Rectal smooth muscle tissue (tissue), 1 donor: ENCODE measurements around the gene SMAD9.
"Not testable (repeated sequence)": the region's sequence is repeated elsewhere in the genome, so short reads cannot be mapped to it uniquely, and the experiment has no call there.

ENCODE experiments used
- H3K27ac ChIP-seq: one replicate; pipeline ENCODE4 v1.7.0; 2013; ENCODE audit warnings: low read depth, low read length, inconsistent platforms
- H3K27me3 ChIP-seq: one replicate; pipeline ENCODE4 v1.7.0; 2013; ENCODE audit warnings: low read length; ENCODE audit not compliant: control insufficient read depth, insufficient read depth
- H3K36me3 ChIP-seq: one replicate; pipeline ENCODE4 v1.7.0; 2013; ENCODE audit warnings: low read length; ENCODE audit not compliant: control insufficient read depth, insufficient read depth
- H3K4me1 ChIP-seq: one replicate; pipeline ENCODE4 v1.7.0; 2013; ENCODE audit warnings: low read length; ENCODE audit not compliant: control insufficient read depth, insufficient read depth
- H3K4me3 ChIP-seq: one replicate; pipeline ENCODE4 v1.7.0; 2013; ENCODE audit warnings: low read length
- H3K9ac ChIP-seq: one replicate; pipeline ENCODE4 v1.7.0; 2013; ENCODE audit warnings: low read length

The SMAD9 gene

GRCh38 chr13:36905944-36906343 lies 14.1 kb downstream of the SMAD9 start:
- no peak overlapping the region for H3K27ac ChIP-seq
- no peak overlapping the region for H3K9ac ChIP-seq
- H3K4me1 ChIP-seq: no peaks in the 10 kb centered on the region
- H3K27me3 ChIP-seq: no peaks in the 10 kb centered on the region
- H3K36me3 ChIP-seq: no peaks in the 10 kb centered on the region
- no peak overlapping the region for H3K4me3 ChIP-seq

DNA sequence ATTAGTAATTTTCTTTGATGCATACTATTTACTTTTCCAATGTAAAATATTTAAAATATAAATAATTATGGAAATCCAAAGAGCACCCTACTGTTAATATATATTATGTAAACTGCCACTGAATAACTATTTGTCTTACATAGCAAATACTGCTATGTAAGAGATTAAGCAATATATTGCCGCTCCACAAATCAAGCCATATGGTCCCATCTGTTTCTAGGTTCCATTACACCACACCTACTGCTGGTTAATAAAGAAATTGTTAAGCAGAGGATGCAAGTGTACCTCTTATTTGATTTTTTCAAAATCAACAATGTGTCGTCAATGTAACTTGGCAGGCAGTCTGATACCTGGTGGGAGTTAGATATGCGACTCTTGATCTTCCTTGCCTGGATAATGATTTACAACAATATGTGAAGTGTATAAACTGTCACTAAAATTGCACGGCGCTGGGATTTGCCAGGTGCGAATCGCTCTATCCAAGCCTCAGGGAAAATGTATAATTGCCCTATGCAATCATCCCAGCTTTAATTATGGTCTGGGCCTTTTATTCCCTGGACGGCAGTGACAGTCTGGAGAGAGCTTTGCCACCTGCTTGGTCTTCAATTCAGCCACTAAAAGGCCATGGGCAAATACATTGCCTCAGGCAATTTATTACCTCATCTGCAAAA lies 16.0 kb downstream of the SMAD9 start:
- Histone ChIP-seq H3K4me3 (no peak overlapping the region), H3K4me1 (no peaks in the 10 kb centered on the region), H3K27ac (no peak overlapping the region), H3K36me3 (no peaks in the 10 kb centered on the region), H3K9ac (no peak overlapping the region), H3K27me3 (no peaks in the 10 kb centered on the region)

DNA sequence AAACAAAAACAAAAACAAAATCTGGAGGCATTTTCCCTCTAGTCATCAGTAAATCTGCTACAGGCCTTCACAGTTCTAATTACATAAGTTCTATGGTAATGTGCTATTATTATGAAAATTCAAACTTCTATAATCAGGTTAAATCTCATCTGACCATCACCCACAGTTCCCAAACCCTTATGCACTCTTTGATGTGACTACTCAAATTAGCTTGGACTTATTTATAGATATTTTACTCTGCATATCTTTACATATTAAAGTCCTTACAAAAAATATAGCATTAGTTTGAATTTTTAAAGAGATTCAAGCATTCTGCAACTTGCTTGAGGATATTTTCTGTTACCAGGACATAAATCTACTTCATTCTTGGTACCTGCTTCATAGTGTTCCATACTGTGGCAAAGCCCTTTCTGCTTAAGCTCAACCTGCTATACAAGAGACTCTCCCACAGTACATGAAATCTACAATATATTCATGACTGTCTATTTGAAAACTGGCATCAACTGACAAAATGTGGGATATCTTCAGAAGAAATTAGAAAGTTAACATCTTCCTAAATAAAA lies 22.9 kb downstream of the SMAD9 start:
- no peak overlapping the region for H3K27ac ChIP-seq
- no peaks in the 10 kb centered on the region for H3K27me3 ChIP-seq
- H3K36me3 ChIP-seq: no peaks in the 10 kb centered on the region
- no peak overlapping the region for H3K9ac ChIP-seq
- peaks cover under 1% of the 10 kb centered on the region for H3K4me1 ChIP-seq
- H3K4me3 ChIP-seq: no peak overlapping the region

DNA sequence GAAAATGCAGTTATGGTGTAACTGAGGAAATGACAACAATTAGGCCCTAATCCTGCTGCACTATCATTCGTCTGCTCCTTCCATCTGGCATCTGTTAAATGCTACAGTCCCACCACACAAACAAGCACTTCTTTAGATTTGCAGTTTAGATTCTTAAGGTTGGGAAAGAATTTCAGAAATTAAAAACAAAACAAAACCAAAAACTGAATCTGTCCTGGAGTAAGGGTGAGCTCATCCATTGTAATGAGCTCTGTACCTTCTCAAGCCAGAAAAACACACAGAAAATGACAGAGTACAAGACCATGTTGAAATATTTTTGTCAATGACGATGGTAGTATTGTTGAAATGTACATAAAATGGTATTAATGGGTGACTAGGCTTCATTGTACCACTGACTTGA lies 28.3 kb downstream of the SMAD9 start:
- H3K27me3 ChIP-seq: no peaks in the 10 kb centered on the region
- no peaks in the 10 kb centered on the region for H3K36me3 ChIP-seq
- no peak overlapping the region for H3K9ac ChIP-seq
- H3K4me1 ChIP-seq: peaks cover 15% of the 10 kb centered on the region
- H3K4me3 ChIP-seq: no peak overlapping the region
- H3K27ac ChIP-seq: peak overlapping the region; percentile 55

DNA sequence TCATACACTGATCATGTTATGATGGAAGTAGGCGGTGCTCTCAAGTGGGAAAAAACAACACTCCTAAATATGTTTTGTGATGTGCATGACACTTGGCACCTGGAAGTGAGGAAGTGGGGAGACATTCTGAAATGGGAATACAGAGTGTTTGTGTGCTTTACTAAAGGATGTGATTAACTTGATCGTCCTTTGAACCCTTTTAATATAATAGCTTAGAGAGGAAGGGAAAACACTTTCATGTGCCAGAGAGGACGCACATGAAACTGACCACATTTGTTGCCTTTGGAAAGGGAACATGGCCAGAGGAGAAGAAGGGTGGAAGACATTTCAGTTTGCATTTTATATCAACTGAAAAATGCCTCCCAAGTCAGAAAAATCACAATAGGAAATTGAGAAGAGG lies 31.4 kb downstream of the SMAD9 start:
- no peak overlapping the region for H3K27ac ChIP-seq
- H3K27me3 ChIP-seq: no peaks in the 10 kb centered on the region
- H3K4me1 ChIP-seq: peaks cover 15% of the 10 kb centered on the region
- H3K36me3 ChIP-seq: no peaks in the 10 kb centered on the region
- H3K9ac ChIP-seq: no peak overlapping the region
- H3K4me3 ChIP-seq: no peak overlapping the region

GRCh38 chr13:36887758-36888521 lies 32.1 kb downstream of the SMAD9 start:
- H3K4me1 ChIP-seq: peaks cover 15% of the 10 kb centered on the region
- no peak overlapping the region for H3K4me3 ChIP-seq
- no peak overlapping the region for H3K9ac ChIP-seq
- H3K36me3 ChIP-seq: no peaks in the 10 kb centered on the region
- H3K27me3 ChIP-seq: no peaks in the 10 kb centered on the region
- H3K27ac ChIP-seq: no peak overlapping the region

DNA sequence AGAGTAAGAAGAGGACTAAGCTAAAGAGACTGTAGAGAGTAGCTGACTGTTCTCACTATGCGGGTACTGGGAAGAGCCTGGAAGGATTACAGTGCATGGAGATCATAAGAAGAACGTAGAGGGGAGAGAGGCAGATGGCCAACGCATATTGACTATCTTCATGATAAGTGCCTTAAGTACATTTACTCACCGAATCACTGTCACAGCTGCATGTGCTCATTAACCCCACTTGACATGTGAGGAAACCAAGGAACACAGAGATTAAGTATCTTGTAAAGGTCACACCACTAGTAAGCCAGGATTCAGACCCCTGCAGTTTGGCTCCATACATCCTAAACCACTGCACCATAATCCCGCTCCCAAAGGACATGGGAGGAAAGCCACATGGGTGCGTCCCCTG lies 34.1 kb downstream of the SMAD9 start:
- Histone ChIP-seq H3K27me3 (no peaks in the 10 kb centered on the region), H3K9ac (no peak overlapping the region), H3K27ac (no peak overlapping the region), H3K36me3 (no peaks in the 10 kb centered on the region), H3K4me1 (peaks cover 5% of the 10 kb centered on the region), H3K4me3 (no peak overlapping the region)

GRCh38 chr13:36884235-36884634 lies 35.8 kb downstream of the SMAD9 start:
- Histone ChIP-seq H3K27ac (no peak overlapping the region), H3K4me1 (peaks cover 5% of the 10 kb centered on the region), H3K9ac (no peak overlapping the region), H3K36me3 (no peaks in the 10 kb centered on the region), H3K4me3 (no peak overlapping the region), H3K27me3 (no peaks in the 10 kb centered on the region)

GRCh38 chr13:36883824-36884223 lies 36.2 kb downstream of the SMAD9 start:
- no peak overlapping the region for H3K9ac ChIP-seq
- H3K27me3 ChIP-seq: no peaks in the 10 kb centered on the region
- no peaks in the 10 kb centered on the region for H3K36me3 ChIP-seq
- H3K4me3 ChIP-seq: no peak overlapping the region
- peaks cover 5% of the 10 kb centered on the region for H3K4me1 ChIP-seq
- H3K27ac ChIP-seq: no peak overlapping the region

DNA sequence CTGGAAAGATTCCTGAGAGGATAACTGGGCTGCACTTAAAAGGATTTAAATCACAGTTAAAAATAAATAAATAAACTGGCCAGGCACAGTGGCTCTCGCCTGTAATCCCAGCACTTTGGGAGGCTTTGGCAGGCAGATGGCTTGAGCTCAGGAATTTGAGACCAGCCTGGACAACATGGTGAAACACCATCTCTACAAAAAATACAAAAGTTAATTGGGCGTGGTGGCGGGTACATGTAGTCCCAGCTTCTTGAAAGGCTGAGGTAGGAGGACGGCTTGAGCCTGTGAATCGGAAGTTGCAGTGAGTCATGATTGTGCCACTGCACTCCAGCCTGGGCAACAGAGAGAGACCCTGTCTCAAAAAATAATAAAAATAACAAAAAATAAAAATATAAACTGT lies 36.6 kb downstream of the SMAD9 start:
- not testable (repeated sequence) for H3K36me3 ChIP-seq, H3K27ac ChIP-seq, H3K27me3 ChIP-seq, H3K4me1 ChIP-seq, H3K9ac ChIP-seq, H3K4me3 ChIP-seq

DNA sequence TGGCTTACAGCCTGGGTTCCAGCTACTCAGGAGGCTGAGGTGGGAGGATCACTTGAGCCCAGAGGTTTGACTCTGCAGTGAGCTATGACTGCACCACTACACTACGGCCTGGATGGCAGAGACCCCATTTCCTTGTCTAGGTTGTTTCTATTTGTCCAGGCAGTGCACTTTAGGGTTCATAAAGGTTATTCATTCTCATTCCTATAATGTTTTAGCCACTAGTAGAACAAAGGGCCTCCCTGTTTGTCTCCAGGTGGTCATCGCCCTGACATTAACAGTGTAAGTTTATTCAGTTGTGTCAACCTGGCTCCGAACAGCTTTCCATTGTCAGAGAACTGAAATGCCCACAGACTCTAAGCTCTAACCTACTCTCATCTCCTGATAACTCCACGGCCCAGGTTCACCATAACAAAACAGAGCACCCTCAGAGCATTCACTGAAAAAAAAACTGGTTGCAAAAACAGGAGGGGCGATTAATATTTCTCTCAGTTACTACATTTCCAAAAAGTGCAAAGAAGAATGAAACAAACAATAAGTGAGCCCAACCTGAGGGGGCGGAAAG lies 37.1 kb downstream of the SMAD9 start:
- no peak overlapping the region for H3K27ac ChIP-seq
- H3K4me3 ChIP-seq: no peak overlapping the region
- H3K27me3 ChIP-seq: no peaks in the 10 kb centered on the region
- no peaks in the 10 kb centered on the region for H3K36me3 ChIP-seq
- no peaks in the 10 kb centered on the region for H3K4me1 ChIP-seq
- H3K9ac ChIP-seq: no peak overlapping the region

DNA sequence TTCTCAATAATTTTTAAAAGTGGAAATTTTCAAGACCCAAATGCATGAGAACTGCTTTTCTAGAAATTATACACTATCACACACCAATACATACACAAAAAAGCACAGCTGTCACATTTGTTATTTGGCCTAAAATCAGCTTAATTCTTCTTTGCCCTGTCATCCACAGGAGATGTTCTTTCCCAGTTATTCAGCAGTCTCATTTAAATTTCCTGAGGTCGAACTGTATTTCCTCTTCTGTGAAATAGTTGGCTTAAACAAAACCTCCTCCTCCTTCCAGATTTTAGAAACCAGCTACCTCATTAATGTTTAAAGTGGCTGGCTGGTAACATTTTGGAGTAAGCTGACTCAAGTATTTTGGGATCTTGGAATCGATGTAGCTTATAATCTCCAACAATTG lies 39.1 kb downstream of the SMAD9 start:
- Histone ChIP-seq H3K27me3 (no peaks in the 10 kb centered on the region), H3K27ac (no peak overlapping the region), H3K4me3 (no peak overlapping the region), H3K36me3 (no peaks in the 10 kb centered on the region), H3K4me1 (no peaks in the 10 kb centered on the region), H3K9ac (no peak overlapping the region)
